Cortex of kidney (tissue), 1 donor: ENCODE results near the gene OPA3.

Experiments used
- DNase-seq: peaks from one replicate; lab custom pipeline; 2025; lab: John Stamatoyannopoulos, UW

OPA3 gene

DNA sequence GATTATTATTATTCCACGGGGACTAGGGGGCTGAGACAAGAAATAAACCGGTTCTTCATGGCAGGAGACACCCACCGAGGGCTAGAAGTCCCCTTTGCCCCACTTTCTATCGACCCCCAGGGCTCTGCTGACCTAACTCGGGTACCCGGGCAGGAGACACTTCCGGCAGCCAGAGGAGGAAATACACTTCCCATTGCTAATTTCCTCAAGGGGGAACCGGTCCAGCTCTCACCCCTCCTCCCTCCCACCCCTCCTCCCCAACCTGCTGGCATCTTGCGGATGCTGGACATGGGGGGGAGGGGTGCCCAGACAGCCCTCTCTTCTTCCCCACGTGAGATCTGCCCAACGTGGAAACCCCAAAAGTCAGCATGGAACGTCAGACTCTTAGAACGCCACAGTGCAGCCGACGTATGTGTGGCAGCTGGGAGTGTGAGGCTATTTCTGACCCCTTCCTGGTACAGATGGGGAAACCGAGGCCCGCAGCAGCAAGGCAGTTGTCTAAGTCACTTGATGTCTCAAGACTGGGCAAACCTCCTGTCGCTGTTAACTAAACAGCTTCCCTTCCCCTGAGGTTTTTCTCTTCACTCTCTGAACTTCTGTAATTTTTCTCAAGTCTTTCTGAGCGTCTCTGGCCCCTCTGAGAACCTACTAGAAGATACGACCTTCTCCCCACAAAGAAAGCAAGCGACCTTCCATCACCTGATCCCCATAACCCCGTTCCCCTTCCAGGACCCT is 13.8 kb upstream of the OPA3 start:
- no peak for DNase-seq

DNA sequence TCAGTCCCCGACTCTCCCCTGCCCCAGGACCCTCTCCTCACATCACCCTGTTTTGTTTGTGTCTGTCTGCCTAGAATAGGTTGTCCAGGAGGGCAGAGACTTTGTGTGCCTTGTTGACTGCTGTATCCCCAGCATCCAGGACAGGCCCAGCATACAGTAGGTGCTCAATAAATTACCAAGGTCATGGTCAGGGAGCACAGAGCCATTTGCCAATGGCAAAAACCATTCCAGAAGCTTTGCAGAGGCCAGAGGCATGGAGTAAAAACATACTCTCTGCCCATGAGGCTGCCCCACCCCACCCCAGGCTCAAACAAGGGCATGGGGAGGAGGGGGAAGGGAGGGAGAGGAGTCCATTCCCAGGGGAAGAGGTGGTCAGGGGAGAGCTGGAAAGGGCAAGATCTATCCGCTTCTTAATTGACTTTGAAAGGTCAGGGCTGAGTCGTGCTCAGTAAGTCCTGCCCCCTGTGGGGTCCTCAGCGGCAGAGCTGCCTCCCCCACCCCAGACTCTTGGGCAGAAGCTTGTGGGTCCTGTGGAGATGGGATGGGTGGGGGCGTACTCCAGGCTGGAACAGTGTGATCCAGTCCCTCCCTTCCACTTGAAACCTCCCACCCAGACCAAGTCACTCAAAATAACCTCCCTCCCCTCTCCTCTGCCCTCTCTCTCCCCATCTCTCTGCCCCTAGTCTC is 13.0 kb upstream of the OPA3 start:
- DNase-seq = no peak

DNA sequence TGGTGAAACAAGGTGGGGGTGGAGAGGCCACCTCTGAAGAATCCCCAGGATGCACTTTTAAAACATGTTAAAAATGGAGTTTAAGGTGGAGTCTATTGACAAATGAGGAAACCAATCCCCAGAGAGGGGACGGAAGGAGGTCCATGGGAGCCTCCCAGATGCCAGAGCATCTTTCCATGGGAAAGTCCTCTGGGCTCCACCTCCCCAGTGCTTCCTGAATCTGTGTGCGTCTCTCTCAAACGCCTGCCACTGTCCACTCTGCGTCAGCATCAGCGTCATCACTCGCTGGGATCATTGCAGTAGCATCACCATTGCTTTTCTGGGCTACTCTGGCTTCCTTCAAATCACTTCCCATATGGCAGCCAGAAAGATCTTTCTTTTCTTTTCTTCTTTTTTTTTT is 11.2 kb upstream of the OPA3 start:
- DNase-seq = no peak

GRCh38 chr19:45593520-45593919 is 8.9 kb upstream of the OPA3 start:
- DNase-seq = no peak

GRCh38 chr19:45592366-45592765 is 7.8 kb upstream of the OPA3 start:
- no peak for DNase-seq

DNA sequence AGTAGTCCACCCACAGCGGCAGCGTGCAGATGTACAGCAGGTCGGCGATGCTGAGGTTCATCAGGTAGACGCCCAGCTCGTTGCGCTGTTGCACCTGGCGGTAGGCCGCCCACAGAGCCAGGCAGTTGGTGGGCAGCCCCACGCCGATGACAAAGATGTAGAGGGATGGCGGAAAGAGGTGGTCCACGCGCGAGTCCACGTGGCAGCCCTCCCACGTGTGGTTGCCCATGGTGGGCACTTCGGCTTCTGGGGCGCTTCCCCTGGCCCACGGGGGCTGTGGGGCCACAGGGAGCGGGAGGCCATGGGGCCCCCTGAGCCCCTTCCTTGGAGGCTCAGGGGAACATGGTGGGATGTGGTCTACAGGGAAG is 7.0 kb upstream of the OPA3 start:
- DNase-seq = no peak

DNA sequence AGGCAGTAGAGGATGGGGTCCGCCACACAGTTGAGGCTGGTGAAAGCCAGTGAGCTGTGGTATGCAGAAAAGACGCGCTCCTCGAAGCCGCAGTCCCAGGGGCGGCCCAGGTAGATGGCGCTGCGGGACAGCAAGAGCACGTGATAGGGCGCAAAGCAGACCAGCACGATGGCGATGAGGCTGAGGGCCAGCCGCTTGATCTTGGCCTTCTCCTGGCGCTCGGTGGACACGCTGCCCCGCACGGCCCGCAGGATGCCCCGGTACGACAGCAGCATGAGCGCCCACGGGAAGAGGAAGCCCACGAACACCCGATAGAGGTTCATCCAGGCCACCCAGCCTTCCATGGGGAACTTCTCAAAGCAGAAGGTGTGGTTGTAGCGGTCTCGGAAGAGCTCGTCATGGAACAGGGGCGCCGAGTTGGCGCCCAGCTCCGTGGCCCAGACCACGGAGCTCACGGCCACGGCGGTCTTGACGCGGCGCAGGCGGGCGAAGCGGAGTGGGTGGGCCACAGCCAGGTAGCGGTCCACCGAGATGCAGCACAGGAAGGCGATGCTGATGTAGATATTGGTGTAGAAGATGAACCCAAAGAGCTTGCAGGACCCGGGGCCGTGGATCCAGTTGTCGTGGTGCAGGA is 6.5 kb upstream of the OPA3 start:
- DNase-seq = no peak

GRCh38 chr19:45590300-45591003 is 5.8 kb upstream of the OPA3 start:
- DNase-seq = no peak

- DNase-seq = no peak
Observed at GRCh38 chr19:45589768-45590167, 5.2 kb upstream of the OPA3 start.

- DNase-seq = no peak
Observed at GRCh38 chr19:45587873-45588272, 3.3 kb upstream of the OPA3 start.

DNA sequence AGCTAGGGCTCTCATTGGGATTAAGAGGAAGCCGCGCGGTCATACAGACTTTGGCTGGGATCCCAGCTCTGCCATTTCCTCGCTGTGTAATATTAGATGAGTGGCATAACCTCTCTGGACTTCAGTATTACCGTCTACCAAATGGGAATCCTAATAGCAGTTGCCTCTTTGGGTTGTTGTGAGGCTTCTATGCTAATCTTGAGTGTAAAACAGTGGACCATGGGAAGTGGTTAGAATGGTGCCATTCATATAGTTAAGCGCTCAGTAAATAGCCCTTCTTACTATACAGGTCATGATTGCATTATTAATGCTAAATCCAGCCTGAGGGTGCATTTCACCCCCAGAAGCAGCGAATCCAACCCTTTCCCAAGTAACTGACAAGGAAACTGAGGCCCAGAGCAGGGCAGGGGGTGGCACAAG is 566 bp upstream of the OPA3 start:
- DNase-seq = no peak

- no peak for DNase-seq
Observed at GRCh38 chr19:45581576-45581975, 3.0 kb downstream of the OPA3 start.

GRCh38 chr19:45578861-45579260 is 5.7 kb downstream of the OPA3 start:
- no peak for DNase-seq

DNA sequence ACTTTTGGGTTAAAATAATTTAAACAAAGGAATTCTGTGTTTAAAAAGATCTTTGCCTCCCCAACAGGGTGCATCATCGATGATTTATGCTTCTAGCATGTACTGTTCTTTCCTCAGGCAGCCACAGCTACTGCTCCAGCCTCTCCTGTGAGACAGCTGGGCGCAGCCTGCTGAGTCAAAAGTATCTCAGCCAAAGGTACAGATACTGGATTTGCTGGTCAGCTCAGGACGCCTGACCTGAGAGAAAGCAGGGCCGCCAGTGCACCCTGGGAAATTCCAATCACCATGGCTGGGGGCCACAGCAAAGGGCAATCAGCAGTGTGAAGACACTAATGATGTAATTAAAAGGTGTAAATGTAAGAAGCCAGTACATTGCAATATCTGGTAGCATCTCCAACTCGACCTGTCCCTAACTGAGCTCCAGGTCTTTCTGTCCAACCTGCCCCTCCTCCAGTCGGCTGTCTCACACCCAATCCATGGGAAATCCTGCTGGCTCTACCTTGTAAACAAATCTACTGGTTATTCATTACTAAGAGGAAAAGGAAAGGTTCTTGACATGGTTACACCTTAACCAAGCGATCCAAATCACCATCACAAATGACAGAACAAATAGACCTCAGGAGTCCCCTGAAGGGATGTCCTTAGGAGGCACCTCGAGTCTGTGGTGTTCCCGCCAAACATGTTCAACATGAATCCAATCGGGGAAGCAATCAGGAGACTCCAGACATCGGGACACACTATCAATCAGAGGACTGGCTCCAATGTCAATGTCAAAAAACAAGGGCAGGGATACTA is 7.3 kb downstream of the OPA3 start:
- no peak for DNase-seq

GRCh38 chr19:45576682-45577081 is 7.9 kb downstream of the OPA3 start:
- no peak for DNase-seq

DNA sequence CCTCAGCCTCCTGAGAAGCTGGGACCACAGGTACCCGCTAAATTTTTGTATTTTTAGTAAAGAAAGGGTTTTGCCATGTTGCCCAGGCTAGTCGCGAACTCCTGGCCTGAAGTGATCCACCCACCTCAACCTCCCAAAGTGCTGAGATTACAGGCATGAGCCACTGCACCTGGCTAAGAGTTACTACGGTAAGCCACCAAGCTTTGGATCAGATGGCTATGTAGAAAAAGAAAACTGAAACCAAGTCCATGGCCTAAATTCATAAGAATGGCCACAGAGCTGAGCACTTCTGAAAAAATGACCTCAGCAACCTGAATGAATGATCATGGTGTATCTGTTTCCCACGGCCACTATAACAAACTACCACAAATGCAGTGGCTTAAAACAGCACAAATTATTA is 9.4 kb downstream of the OPA3 start:
- no peak for DNase-seq

- no peak for DNase-seq
Observed at GRCh38 chr19:45574526-45574925, 10.1 kb downstream of the OPA3 start.

- DNase-seq = no peak
Observed at GRCh38 chr19:45571457-45572220, 13.0 kb downstream of the OPA3 start.

- DNase-seq = no peak
Observed at GRCh38 chr19:45569619-45570421, 14.8 kb downstream of the OPA3 start.

GRCh38 chr19:45568732-45569131 is 15.9 kb downstream of the OPA3 start:
- no peak for DNase-seq
